Activated naive CD8-positive, alpha-beta T cell treated with anti-CD3 and anti-CD28 coated beads, Interleukin-2, amount 10 ng/mL, durations not matched to agents 7 days and 5 days (primary cell): Measurements from ENCODE around the gene AAK1. TPM values are rescaled to one million over a fixed set of nuclear protein-coding genes. Genes with fewer than 3 reads are reported as not detected.

Experiments
- ATAC-seq: fragments of 150-1000 bp; cut with Tn5 transposase; one replicate; pipeline ENCODE4 v1.10.0; 2021; ENCODE audit warnings: low read depth, moderate library complexity
- POLR2A ChIA-PET: fragments of 350-600 bp; sonication (Branson Sonifier 250); formaldehyde crosslinking; loops from one replicate; lab custom pipeline; 2021; ENCODE audit warnings: antibody characterized with exemption; lab: Charles Lee
- DNase-seq: peaks from one replicate; pipeline ENCODE4 v3.0.0; 2021
- H3K27ac Mint-ChIP-seq: one replicate; pipeline ENCODE4 v1.8.0; 2022; ENCODE audit warnings: mild to moderate bottlenecking, mixed read lengths
- H3K27me3 Mint-ChIP-seq: one replicate; pipeline ENCODE4 v1.8.0; 2022; ENCODE audit warnings: mild to moderate bottlenecking, moderate library complexity, mixed read lengths
- H3K36me3 Mint-ChIP-seq: one replicate; pipeline ENCODE4 v1.8.0; 2021; ENCODE audit warnings: mild to moderate bottlenecking, mixed read lengths
- H3K4me1 Mint-ChIP-seq: one replicate; pipeline ENCODE4 v1.8.0; 2021; ENCODE audit warnings: mixed read lengths
- H3K4me3 Mint-ChIP-seq: one replicate; pipeline ENCODE4 v1.8.0; 2022; ENCODE audit warnings: mild to moderate bottlenecking, moderate library complexity, mixed read lengths
- H3K9me3 Mint-ChIP-seq: one replicate; pipeline ENCODE4 v1.8.0; 2021; ENCODE audit warnings: mixed read lengths
- total RNA-seq, 2 experiments: library from RNA; stranded (reverse); gene quantifications; one replicate each; pipeline ENCODE4 v1.2.3, GENCODE V29; 2021

AAK1 gene
- total RNA-seq, 2 experiments from 2014 or later: 143 to 144 TPM

DNA sequence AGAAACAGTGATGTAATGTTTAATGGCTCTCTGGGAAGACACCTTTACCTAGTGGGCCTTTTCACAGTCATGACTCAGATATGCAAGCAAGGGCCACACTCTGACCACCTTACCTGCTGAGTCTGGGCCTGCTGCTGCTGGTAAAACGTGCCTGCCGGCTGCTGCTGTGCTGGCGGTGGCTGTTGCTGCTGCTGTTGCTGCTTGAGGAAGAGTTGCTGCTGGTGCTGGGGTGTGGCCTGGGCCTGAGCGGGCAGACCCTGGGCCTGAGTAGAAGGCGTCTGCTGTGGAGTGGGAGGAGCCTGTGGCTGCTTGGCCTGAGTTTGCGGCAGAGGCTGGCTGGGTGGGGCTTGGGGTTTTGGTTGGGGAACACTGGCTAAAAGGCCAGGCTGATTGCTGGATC lies 124.7 kb downstream of the AAK1 start:
- Mint-ChIP-seq H3K27ac (peak overlapping the region; percentile 31), H3K36me3 (peaks cover 53% of the 10 kb centered on the region), H3K4me1 (peaks cover 7% of the 10 kb centered on the region), H3K9me3 (no peaks in the 10 kb centered on the region), H3K27me3 (no peaks in the 10 kb centered on the region), H3K4me3 (no peak overlapping the region)
- POLR2A ChIA-PET: no interaction called here
- ATAC-seq (no peak), DNase-seq (no peak)

DNA sequence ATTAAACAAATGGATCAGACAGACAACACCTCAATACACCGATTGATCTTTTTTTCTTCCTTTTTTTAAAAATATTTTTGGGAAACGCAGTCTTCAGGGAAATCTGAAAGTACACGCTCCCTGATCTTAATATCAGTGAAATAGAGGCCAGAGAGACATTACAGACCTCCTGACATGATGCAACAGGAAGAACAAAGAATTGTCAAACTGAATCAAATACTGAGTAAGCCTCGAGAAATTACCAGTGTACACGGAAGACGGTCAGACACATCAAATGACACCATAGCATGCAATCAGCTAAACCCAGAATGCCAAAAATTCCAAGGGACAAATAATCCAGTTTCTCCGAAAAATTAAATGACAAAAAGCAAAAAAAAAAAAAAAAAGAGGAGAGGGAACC lies 126.1 kb downstream of the AAK1 start:
- H3K9me3 Mint-ChIP-seq: no peaks in the 10 kb centered on the region
- POLR2A ChIA-PET: interaction anchor here (0.6 kb wide), 1 partner anchor 605 kb away, joined by 3 read pairs; no protein-coding TSS in a partner anchor
- H3K36me3 Mint-ChIP-seq: peaks cover 51% of the 10 kb centered on the region
- no peaks in the 10 kb centered on the region for H3K27me3 Mint-ChIP-seq
- no peak overlapping the region for H3K27ac Mint-ChIP-seq
- H3K4me1 Mint-ChIP-seq: peaks cover 7% of the 10 kb centered on the region
- H3K4me3 Mint-ChIP-seq: no peak overlapping the region
- DNase-seq (no peak), ATAC-seq (no peak)

DNA sequence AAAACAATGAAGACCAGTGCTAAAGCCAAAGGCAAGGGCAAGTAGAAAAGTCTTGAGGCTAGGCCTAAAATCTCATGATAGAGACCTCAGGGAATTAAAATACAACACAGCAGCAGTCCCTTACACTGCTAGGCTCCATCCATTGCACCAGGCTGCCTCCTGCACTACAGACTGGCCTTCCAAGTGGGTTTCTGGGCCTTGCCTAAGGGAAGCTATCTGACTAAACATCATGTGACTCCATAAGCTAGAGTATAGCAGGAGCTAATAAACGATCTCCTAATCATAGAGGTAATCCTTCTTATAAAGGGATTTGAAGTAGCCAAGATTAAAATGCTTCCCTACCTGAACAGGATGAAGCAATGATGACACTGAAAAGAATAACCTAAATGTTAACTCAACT lies 128.7 kb downstream of the AAK1 start:
- peaks cover 7% of the 10 kb centered on the region for H3K4me1 Mint-ChIP-seq
- H3K36me3 Mint-ChIP-seq: peaks cover 62% of the 10 kb centered on the region
- no peaks in the 10 kb centered on the region for H3K27me3 Mint-ChIP-seq
- DNase-seq: no peak
- no peak for ATAC-seq
- no peak overlapping the region for H3K4me3 Mint-ChIP-seq
- peak overlapping the region; percentile 44 for H3K27ac Mint-ChIP-seq
- no peaks in the 10 kb centered on the region for H3K9me3 Mint-ChIP-seq
- POLR2A ChIA-PET: no interaction called here

DNA sequence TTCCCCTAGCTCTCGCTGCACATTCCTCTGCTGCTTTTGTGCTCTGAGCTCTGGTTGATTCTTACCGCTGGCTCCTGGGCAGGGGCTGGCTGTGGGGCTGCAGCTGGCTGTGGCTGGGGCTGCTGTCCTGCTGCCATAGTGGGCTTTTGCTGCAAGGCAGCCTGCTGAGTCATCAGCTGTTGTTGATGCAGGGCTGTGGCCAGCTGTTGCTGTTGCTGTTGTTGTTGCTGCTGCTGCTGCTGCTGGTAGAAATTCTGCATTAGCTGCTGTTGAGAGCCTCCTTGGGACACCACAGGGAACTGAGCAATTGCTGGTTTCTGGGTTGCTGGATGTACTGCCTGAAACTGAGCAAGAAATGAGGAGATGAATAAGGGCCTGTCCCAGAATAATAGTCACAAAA lies 129.1 kb downstream of the AAK1 start:
- Mint-ChIP-seq H3K27me3 (no peaks in the 10 kb centered on the region), H3K4me3 (no peak overlapping the region), H3K27ac (no peak overlapping the region), H3K9me3 (no peaks in the 10 kb centered on the region), H3K4me1 (peaks cover 5% of the 10 kb centered on the region), H3K36me3 (peaks cover 62% of the 10 kb centered on the region)
- DNase-seq (no peak), ATAC-seq (no peak)
- POLR2A ChIA-PET: no interaction called here

DNA sequence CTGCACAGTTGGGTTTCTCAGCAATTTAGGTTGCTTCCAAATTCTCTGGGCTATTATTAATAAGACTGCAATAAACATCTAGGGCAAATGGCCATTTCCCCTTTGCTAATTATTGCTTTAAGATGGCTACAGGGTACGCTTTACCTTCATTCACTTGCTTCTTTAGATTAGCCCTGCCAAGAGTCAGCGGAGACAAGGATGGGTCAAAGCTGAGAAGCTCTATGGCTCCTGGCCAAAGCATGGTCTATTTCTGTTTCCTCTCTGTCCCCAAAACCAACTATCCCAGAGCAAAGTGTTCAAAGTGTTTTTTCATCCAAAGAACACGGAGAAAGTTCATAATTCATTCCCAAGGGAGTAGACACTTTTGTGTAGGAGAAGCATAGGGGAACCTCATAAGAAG lies 131.1 kb downstream of the AAK1 start:
- peaks cover 65% of the 10 kb centered on the region for H3K36me3 Mint-ChIP-seq
- no peaks in the 10 kb centered on the region for H3K9me3 Mint-ChIP-seq
- peaks cover 5% of the 10 kb centered on the region for H3K4me1 Mint-ChIP-seq
- H3K27me3 Mint-ChIP-seq: no peaks in the 10 kb centered on the region
- no peak overlapping the region for H3K27ac Mint-ChIP-seq
- no peak for ATAC-seq
- H3K4me3 Mint-ChIP-seq: no peak overlapping the region
- no peak for DNase-seq
- POLR2A ChIA-PET: interaction anchor here (0.7 kb wide), 1 partner anchor 64 kb away, joined by 3 read pairs; no protein-coding TSS in a partner anchor

DNA sequence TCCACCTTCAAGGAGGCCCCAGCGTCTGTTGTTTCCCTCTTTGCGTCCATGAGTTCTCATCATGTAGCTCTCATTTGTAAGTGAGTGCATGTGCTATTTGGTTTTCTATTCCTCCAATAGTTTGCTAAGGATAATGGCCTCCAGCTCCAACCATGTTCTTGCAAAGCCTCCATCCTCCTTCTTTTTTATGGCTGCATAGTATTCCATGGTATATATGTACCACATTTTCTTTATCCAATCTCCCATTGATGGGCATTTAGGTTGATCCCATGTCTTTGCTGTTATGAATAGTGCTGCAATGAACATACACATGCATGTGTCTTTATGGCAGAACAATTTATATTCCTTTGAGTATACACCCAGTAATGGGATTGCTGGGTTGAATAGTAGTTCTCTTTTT lies 133.3 kb downstream of the AAK1 start:
- ATAC-seq: no peak
- POLR2A ChIA-PET: interaction anchor here (1.6 kb wide), 1 partner anchor 73 kb away, joined by 3 read pairs; the partner anchor contains the start of gene NFU1
- Mint-ChIP-seq H3K27ac (no peak overlapping the region), H3K4me1 (peaks cover 5% of the 10 kb centered on the region), H3K9me3 (no peaks in the 10 kb centered on the region), H3K4me3 (no peak overlapping the region), H3K27me3 (no peaks in the 10 kb centered on the region), H3K36me3 (peaks cover 66% of the 10 kb centered on the region)
- DNase-seq: no peak

DNA sequence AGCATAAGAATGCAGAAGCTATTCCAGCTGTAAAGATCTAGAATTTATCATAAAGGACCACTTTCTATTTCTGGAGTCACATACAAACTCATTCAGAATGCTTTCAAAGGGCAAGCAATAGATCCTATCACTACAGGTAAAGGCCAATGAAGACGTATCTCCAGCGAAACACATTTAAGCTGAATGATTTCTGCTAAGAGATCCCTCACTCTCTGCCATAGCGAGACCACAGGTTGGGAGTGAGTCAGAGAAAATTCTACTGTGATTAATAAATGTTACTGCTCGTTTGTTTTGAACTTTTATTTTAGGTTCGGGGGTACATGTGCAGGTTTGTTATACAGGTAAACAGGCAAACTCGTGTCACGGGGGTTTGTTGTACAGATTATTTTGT lies 133.8 kb downstream of the AAK1 start:
- Mint-ChIP-seq H3K9me3 (no peaks in the 10 kb centered on the region), H3K4me1 (peaks cover 5% of the 10 kb centered on the region), H3K27ac (no peak overlapping the region), H3K36me3 (peaks cover 64% of the 10 kb centered on the region), H3K27me3 (no peaks in the 10 kb centered on the region), H3K4me3 (no peak overlapping the region)
- ATAC-seq: no peak
- POLR2A ChIA-PET: interaction anchor here (1.6 kb wide), 1 partner anchor 73 kb away, joined by 3 read pairs; the partner anchor contains the start of gene NFU1
- no peak for DNase-seq

DNA sequence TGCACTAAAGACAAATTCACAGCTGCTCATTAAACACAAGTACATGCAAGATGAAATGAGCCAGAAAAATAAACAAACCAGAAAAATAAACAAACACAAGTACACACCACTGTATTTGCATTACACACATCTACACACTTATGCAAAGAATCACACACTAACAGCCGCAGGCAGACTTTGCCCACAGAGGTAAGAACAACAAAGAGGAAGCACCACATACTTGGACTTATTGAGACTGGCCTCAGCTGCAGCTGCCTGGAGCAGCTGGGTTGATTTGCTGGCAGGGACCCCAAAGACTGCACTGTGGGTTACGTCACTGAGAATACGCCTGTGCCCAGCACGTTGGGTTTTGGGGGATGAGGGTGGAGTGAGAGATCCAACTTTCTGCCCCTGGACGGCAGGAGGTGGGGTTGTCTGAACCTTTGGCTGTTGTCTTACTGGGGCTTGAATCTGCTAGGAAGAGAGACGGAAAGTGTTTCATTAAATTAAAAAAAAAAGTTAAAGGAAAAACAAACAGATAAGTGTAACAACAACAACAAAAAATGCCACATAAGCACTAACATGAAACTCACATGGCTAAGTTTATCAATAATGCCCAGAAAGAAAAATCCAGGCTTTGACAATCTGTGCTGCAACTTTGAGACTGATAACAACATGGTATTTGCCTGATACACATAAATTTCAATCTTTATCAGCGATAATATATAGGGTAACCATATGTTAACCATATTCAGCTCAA lies 134.4 kb downstream of the AAK1 start:
- no peak for ATAC-seq
- peaks cover 5% of the 10 kb centered on the region for H3K4me1 Mint-ChIP-seq
- H3K27me3 Mint-ChIP-seq: no peaks in the 10 kb centered on the region

DNA sequence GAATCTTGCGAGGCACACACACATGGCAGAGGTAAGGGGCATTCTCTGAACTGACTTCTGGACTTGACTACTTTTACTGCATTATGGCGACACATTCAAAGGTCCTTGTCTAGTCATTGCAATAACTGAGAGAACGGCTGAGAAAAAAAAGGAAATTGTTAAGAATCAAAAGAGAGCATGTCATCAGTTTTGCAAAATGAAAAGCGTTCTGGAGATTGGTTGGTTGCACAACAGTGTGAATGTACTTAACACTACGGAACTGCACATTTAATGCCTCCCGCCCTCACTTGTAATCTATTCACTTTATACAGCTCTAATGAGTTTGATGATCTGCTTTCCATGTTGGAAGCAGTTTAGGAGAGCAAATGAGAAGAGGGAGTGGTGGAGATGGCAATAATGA lies 137.8 kb downstream of the AAK1 start:
- Mint-ChIP-seq H3K9me3 (no peaks in the 10 kb centered on the region), H3K36me3 (peaks cover 39% of the 10 kb centered on the region), H3K27ac (no peak overlapping the region), H3K27me3 (no peaks in the 10 kb centered on the region), H3K4me1 (peaks cover 8% of the 10 kb centered on the region), H3K4me3 (no peak overlapping the region)
- ATAC-seq (no peak), DNase-seq (no peak)
- POLR2A ChIA-PET: no interaction called here

More for the DNA sequence above, 134.4 kb downstream of the AAK1 start:
- POLR2A ChIA-PET: interaction anchor here (1.6 kb wide), 1 partner anchor 72 kb away, joined by 3 read pairs; the partner anchor contains the start of gene NFU1
- DNase-seq: no peak
- Mint-ChIP-seq H3K27ac (no peak overlapping the region), H3K9me3 (no peaks in the 10 kb centered on the region), H3K36me3 (peaks cover 59% of the 10 kb centered on the region), H3K4me3 (no peak overlapping the region)

DNA sequence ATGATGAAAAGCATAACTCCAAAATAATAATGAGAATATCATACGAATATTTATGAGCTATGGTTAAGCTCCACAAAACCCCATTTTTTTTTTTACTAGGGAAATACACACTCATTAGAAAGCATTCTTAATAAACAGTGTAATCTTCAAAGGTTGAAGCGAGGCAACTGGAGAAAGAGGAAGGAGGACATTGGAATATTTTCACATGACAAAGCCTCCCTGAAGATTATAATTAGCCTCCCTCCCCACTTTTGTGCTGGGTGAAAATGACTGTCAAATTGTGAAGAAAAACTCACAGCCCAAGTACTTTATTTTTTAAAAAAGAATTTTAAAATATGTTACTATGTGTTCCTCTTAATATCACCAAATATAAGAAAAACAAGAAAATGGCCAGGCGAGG lies 142.2 kb downstream of the AAK1 start:
- H3K4me3 Mint-ChIP-seq: no peak overlapping the region
- H3K9me3 Mint-ChIP-seq: no peaks in the 10 kb centered on the region
- H3K27ac Mint-ChIP-seq: no peak overlapping the region
- POLR2A ChIA-PET: no interaction called here
- DNase-seq (no peak), ATAC-seq (no peak)
- peaks cover 11% of the 10 kb centered on the region for H3K4me1 Mint-ChIP-seq
- H3K36me3 Mint-ChIP-seq: peaks cover 22% of the 10 kb centered on the region
- no peaks in the 10 kb centered on the region for H3K27me3 Mint-ChIP-seq

DNA sequence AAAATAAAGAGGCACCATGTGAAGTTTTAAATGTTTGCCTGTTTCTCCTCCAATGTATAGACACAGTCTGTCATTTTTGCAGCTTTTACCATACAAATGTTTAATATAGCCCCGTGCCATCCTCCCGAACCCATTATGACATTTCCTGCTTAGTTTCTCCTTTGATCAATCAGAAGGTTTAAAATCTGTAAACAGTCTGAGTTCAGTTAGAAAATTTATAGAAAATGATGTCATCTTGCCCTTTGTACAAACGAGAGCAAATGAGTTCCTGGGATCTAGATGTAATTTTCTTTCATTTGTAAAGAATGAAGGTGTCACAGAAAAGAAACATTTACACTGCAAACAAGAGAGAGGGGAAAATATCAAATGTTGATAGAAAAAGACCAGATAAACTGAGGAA lies 143.6 kb downstream of the AAK1 start:
- ATAC-seq: peak; percentile 52
- no peak for DNase-seq
- peak overlapping the region; percentile 42 for H3K27ac Mint-ChIP-seq
- H3K36me3 Mint-ChIP-seq: peaks cover 18% of the 10 kb centered on the region
- POLR2A ChIA-PET: no interaction called here
- no peaks in the 10 kb centered on the region for H3K9me3 Mint-ChIP-seq
- H3K4me3 Mint-ChIP-seq: peak overlapping the region; percentile 10
- peaks cover 11% of the 10 kb centered on the region for H3K4me1 Mint-ChIP-seq
- H3K27me3 Mint-ChIP-seq: no peaks in the 10 kb centered on the region

DNA sequence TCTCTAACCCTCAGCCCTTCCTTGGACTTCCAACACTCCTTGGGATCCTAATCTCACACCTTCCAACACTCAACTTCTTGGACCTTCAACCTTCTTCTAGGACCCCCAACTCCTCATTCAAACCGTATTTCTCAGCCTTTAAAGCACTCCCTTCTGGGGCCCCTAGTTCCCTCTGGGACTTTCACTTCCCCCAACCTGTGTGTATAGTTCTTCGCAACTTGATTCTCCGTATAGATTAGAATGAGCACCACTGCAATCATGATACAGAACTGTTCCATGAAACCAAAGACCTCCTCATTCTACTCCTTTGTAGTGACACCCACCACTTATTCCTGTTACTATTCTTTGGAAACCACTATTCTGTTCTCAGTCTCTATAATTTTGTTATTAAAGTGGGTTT lies 144.3 kb downstream of the AAK1 start:
- no peak for ATAC-seq
- no peaks in the 10 kb centered on the region for H3K27me3 Mint-ChIP-seq
- H3K36me3 Mint-ChIP-seq: peaks cover 17% of the 10 kb centered on the region
- no peak for DNase-seq
- peaks cover 11% of the 10 kb centered on the region for H3K4me1 Mint-ChIP-seq
- H3K9me3 Mint-ChIP-seq: no peaks in the 10 kb centered on the region
- POLR2A ChIA-PET: no interaction called here
- no peak overlapping the region for H3K4me3 Mint-ChIP-seq
- H3K27ac Mint-ChIP-seq: peak overlapping the region; percentile 68

DNA sequence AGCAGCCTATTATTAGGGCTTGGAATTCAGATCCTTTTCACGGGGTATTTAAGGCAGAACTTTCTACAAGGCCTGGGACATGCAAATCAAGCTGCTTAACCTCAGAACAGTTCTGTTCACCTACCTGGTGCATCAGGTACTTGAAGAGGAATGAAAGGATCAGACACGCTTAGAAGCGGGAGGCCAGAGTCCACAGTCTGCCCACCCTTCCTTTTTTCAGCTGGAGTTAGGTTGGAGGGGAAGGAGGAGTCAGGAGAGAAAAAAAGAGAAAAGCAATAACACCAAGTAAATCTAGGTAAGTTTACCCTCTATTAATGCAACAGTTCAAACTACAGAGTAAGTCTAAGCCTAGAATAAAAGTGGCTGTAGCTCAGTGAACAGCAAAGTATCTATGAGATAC lies 147.7 kb downstream of the AAK1 start:
- H3K4me3 Mint-ChIP-seq: no peak overlapping the region
- POLR2A ChIA-PET: no interaction called here
- no peak for ATAC-seq
- DNase-seq: no peak
- peaks cover 19% of the 10 kb centered on the region for H3K4me1 Mint-ChIP-seq
- no peak overlapping the region for H3K27ac Mint-ChIP-seq
- H3K36me3 Mint-ChIP-seq: peaks cover 15% of the 10 kb centered on the region
- H3K9me3 Mint-ChIP-seq: no peaks in the 10 kb centered on the region
- no peaks in the 10 kb centered on the region for H3K27me3 Mint-ChIP-seq

DNA sequence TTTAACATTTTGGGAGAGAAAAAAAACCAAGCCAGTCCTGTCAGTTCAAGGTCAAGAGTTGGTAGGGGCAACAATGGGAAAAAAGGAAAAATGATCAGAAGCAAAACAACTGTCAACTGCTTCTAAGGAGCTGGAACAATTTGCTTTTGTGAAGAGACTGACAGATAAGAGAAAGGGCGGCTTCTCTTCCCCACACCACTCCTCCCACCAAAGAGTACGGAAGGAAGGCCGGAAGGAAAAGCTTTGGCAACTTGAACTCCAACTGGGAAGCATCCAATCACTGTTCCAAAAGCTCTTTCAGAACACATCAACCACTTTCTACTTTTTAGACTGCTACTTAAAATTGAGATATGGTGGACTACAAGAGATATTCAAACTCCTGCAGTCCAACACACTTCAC lies 148.5 kb downstream of the AAK1 start:
- peaks cover 21% of the 10 kb centered on the region for H3K4me1 Mint-ChIP-seq
- POLR2A ChIA-PET: no interaction called here
- peaks cover 18% of the 10 kb centered on the region for H3K36me3 Mint-ChIP-seq
- no peak overlapping the region for H3K4me3 Mint-ChIP-seq
- no peak overlapping the region for H3K27ac Mint-ChIP-seq
- H3K9me3 Mint-ChIP-seq: no peaks in the 10 kb centered on the region
- DNase-seq: no peak
- ATAC-seq: no peak
- H3K27me3 Mint-ChIP-seq: no peaks in the 10 kb centered on the region
